ENCODE measurements around the gene MACROD2.

DNA sequence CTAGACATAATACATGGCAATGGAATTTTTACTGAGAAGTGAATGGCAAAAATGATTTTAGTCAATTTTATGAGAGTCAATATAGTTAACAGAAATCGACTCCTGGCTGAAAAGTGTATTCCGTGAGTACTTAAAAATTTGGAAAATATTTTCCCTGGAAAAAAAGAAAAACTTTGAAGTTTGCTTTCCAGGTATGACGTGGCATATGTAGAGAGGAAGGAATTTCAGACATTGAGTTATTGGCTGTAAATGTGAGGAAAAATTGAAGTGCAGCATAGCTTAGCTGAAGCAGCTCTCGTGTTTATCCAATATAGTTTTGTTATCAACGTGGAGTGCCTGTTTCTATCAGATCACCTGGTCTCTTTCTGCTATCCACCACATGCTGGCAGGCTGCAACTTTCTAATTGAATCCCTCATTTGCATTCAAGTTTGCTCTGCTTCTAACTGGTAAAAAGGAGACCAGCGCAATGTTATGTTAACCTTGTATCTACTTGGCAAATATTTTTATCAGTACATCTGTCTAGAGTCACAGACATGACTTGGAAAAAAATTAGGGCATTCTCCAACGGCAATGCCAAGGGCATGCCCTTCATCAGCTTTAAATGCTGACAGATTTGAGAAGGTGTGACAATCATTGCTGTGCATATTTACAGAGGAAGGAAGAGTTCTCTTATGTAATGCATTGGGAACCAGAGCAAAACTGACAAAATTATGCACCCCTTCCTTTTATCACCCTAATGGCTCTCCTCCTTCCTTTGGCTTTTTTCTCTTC lies 1444.9 kb downstream of the MACROD2 start:
- TF ChIP-seq, protein P1, sequence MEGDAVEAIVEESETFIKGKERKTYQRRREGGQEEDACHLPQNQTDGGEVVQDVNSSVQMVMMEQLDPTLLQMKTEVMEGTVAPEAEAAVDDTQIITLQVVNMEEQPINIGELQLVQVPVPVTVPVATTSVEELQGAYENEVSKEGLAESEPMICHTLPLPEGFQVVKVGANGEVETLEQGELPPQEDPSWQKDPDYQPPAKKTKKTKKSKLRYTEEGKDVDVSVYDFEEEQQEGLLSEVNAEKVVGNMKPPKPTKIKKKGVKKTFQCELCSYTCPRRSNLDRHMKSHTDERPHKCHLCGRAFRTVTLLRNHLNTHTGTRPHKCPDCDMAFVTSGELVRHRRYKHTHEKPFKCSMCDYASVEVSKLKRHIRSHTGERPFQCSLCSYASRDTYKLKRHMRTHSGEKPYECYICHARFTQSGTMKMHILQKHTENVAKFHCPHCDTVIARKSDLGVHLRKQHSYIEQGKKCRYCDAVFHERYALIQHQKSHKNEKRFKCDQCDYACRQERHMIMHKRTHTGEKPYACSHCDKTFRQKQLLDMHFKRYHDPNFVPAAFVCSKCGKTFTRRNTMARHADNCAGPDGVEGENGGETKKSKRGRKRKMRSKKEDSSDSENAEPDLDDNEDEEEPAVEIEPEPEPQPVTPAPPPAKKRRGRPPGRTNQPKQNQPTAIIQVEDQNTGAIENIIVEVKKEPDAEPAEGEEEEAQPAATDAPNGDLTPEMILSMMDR (conservative IDR thresholded peaks at IDR 0.05), result no peak
- no peak for TF ChIP-seq ZFX (IDR thresholded peaks at IDR 0.05)
